ENCODE measurements around the gene SLC37A1. TPM values are rescaled to one million over a fixed set of nuclear protein-coding genes. Genes with fewer than 3 reads are reported as not detected.
A peak's percentile ranks its signal among the peaks of the same experiment; 100 is the strongest.

SLC37A1 gene
- total RNA-seq, 4 donors from 2014 or later: 66.0 to 249 (median 195) TPM

DNA sequence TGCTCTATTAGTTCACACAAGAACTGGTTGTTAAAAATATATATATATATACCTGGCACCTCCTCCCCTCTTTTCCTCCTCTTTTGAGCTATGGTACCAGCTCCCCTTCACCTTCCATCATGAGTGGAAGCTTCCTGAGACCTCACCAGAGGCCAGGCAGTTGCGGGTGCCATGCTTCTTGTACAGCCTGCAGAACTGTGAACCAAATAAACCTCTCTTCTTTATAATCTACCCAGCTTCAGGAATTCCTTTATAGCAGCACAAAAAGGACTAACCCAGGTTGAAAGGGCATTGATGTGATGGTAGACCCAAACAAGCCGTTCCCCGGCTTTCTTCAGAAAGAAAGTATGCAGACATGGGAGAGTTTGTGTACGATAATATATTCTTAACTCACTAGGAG, 32.5 kb upstream of the SLC37A1 start:
- Histone ChIP-seq H3K36me3 (no peaks in the 10 kb centered on the region), H3K4me1 (peaks cover 0 to 5% (median 1%) of the 10 kb centered on the region in 4 donors), H3K27ac (no peak overlapping the region), H3K4me3 (no peak overlapping the region), H3K27me3 (no peaks in the 10 kb centered on the region), H3K9me3 (no peaks in the 10 kb centered on the region)
- TF ChIP-seq, protein P1, sequence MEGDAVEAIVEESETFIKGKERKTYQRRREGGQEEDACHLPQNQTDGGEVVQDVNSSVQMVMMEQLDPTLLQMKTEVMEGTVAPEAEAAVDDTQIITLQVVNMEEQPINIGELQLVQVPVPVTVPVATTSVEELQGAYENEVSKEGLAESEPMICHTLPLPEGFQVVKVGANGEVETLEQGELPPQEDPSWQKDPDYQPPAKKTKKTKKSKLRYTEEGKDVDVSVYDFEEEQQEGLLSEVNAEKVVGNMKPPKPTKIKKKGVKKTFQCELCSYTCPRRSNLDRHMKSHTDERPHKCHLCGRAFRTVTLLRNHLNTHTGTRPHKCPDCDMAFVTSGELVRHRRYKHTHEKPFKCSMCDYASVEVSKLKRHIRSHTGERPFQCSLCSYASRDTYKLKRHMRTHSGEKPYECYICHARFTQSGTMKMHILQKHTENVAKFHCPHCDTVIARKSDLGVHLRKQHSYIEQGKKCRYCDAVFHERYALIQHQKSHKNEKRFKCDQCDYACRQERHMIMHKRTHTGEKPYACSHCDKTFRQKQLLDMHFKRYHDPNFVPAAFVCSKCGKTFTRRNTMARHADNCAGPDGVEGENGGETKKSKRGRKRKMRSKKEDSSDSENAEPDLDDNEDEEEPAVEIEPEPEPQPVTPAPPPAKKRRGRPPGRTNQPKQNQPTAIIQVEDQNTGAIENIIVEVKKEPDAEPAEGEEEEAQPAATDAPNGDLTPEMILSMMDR (IDR thresholded peaks at IDR 0.05): no peak
- TF ChIP-seq POLR2A (IDR thresholded peaks at IDR 0.05): no peak
- DNase-seq: no peak

DNA sequence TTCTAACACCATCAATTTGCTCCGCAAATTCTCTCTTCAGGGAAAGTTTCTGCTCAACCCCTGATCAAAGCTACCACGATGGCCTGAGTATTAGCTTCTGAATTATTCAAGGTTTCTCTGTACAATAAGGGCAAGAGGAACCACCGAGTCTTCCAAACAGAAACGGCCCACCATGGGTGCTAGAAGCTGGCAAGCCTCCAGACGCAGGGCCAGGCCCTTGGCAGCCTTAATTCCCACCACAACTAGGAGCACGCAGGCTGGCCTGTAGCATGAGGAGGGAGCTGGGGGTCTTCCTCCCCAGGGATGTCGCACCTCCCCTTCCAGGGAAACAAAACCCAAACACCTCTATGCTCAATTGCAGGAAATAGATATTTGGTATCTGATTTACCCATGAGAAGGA, 28.7 kb upstream of the SLC37A1 start:
- H3K4me1 ChIP-seq: peaks cover 0 to 7% (median 1%) of the 10 kb centered on the region in 4 donors
- H3K27me3 ChIP-seq: no peaks in the 10 kb centered on the region
- no peak overlapping the region for H3K4me3 ChIP-seq
- no peaks in the 10 kb centered on the region for H3K36me3 ChIP-seq
- H3K27ac ChIP-seq: no peak overlapping the region
- TF ChIP-seq POLR2A (IDR thresholded peaks at IDR 0.05): no peak
- TF ChIP-seq, protein P1 (IDR thresholded peaks at IDR 0.05): no peak
- DNase-seq: no peak
- no peaks in the 10 kb centered on the region for H3K9me3 ChIP-seq

DNA sequence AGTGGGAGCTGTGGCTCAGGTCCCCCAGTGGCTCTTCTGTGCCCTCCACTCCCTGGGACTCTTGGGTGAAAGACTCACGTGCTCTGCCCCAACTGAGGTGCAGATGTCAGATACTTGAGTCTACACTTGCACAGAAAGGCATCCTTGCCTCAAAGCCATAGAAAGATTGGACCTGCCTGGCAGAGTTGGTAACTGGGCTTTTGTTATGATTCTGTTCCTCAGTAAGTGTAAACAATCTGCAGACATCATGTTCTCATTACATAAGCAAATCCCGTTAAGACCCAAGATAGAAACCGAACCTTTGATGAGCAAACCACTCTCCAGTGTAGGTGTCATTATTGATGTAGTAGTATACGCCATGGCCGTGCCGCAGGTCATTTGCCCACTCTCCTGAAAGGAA, 27.6 kb upstream of the SLC37A1 start:
- H3K9me3 ChIP-seq: no peaks in the 10 kb centered on the region
- H3K4me3 ChIP-seq: no peak overlapping the region
- DNase-seq: no peak
- no peaks in the 10 kb centered on the region for H3K36me3 ChIP-seq
- TF ChIP-seq, protein P1 (IDR thresholded peaks at IDR 0.05): no peak
- no peak for TF ChIP-seq POLR2A (IDR thresholded peaks at IDR 0.05)
- no peak overlapping the region for H3K27ac ChIP-seq
- H3K27me3 ChIP-seq: no peaks in the 10 kb centered on the region
- H3K4me1 ChIP-seq: peaks cover 0 to 12% (median 1%) of the 10 kb centered on the region in 4 donors

DNA sequence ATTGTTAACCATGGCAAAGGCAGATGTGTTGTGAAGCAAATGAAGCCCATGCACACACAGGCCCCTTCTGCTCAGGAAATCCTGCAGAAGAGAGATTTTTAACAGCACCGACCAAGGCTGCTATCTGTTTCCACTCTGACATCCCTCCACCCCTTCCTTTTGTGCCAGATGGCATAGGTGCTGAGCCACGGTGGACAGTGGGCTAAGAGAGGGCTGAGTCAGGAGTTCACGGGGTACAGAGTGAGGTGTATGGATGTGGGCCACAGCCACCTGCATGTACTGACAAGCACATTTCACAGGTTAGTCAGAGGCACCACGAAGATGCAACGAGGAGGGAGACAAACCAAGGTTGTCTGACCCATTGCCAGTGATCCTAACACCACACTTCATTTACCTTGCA, 27.1 kb upstream of the SLC37A1 start:
- Histone ChIP-seq H3K9me3 (no peaks in the 10 kb centered on the region), H3K36me3 (no peaks in the 10 kb centered on the region), H3K4me1 (peaks cover 0 to 12% (median 1%) of the 10 kb centered on the region in 4 donors), H3K27ac (no peak overlapping the region), H3K27me3 (no peaks in the 10 kb centered on the region), H3K4me3 (no peak overlapping the region)
- TF ChIP-seq POLR2A (IDR thresholded peaks at IDR 0.05): no peak
- TF ChIP-seq, protein P1 (IDR thresholded peaks at IDR 0.05): no peak
- peak in 1 of 3 donors; percentile 37 for DNase-seq

DNA sequence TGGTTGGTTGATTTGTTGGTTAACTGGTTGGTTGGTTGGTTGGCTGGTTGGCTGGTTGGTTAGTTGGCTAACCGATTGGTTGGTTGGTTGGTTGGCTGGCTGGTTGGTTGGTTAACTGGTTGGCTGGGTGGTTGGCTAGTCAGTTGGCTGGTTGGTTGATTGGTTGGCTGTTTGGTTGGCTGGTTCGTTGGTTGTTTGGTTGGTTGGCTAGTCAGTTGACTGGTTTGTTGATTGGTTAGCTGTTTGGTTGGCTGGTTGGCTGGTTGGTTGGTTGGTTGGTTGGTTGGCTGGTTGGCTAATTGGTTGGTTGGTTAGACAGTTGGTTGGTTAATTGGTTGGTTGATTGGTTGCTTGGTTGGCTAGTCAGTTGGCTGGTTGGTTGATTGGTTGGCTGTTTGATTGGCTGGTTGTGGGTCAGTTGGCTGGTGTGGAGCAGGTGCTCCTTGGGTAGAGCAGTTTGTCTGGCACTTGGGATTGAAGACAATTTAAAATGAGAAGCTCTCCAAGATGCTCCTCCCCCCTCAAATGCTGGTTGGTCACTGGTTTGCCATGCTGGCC, 24.6 kb upstream of the SLC37A1 start:
- H3K9me3 ChIP-seq: no peaks in the 10 kb centered on the region
- H3K27ac ChIP-seq: no peak overlapping the region
- TF ChIP-seq, protein P1 (IDR thresholded peaks at IDR 0.05): no peak
- no peak for TF ChIP-seq POLR2A (IDR thresholded peaks at IDR 0.05)
- H3K4me3 ChIP-seq: no peak overlapping the region
- no peak for DNase-seq
- no peaks in the 10 kb centered on the region for H3K27me3 ChIP-seq
- H3K4me1 ChIP-seq: peaks cover 0 to 7% (median 0%) of the 10 kb centered on the region in 4 donors
- H3K36me3 ChIP-seq: no peaks in the 10 kb centered on the region
